ENCODE measurements around the gene MOBP.

DNA sequence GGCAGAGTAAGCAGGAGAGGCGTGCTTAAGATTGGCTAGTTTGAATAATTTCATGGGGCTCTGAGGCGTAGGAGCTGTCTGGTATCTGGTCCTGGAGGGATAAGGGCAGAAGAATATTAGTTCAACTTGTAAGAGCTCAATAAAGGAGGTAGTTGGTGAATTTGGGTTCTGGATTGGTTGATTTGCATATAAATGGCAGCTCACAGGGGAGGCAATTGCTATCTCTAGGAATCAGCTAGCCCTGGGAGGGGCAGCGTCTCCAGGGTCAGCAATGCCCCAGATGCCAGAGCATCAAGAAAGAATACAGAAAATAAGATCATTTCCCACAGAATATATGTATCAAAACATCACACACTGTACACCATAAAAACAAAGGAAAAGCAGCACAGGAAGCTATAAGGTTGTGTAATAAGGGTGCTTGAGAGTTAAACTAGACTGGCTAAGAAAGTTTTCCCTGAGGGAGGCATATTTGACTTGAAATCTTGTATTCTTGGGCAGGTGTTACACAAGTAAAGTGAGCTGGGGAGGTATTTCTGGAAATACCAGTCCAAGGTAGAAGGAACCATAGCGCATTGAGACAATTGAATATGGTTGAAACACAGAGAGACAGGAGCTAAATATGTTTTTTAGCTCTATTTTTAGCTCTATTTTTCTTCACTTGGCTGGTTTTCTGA lies 6.1 kb downstream of the MOBP start:
- TF ChIP-seq, protein P1, sequence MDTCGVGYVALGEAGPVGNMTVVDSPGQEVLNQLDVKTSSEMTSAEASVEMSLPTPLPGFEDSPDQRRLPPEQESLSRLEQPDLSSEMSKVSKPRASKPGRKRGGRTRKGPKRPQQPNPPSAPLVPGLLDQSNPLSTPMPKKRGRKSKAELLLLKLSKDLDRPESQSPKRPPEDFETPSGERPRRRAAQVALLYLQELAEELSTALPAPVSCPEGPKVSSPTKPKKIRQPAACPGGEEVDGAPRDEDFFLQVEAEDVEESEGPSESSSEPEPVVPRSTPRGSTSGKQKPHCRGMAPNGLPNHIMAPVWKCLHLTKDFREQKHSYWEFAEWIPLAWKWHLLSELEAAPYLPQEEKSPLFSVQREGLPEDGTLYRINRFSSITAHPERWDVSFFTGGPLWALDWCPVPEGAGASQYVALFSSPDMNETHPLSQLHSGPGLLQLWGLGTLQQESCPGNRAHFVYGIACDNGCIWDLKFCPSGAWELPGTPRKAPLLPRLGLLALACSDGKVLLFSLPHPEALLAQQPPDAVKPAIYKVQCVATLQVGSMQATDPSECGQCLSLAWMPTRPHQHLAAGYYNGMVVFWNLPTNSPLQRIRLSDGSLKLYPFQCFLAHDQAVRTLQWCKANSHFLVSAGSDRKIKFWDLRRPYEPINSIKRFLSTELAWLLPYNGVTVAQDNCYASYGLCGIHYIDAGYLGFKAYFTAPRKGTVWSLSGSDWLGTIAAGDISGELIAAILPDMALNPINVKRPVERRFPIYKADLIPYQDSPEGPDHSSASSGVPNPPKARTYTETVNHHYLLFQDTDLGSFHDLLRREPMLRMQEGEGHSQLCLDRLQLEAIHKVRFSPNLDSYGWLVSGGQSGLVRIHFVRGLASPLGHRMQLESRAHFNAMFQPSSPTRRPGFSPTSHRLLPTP (IDR thresholded peaks at IDR 0.05; ENCODE audit: borderline replicate concordance, extremely low read depth, insufficient read length): no peak
- TF ChIP-seq EZH2 (IDR thresholded peaks at IDR 0.05; ENCODE audit: borderline replicate concordance, low read depth, low read length): no peak
- TF ChIP-seq SMC3 (conservative IDR thresholded peaks at IDR 0.05; ENCODE audit: insufficient read depth, low read depth, low read length): no peak
- TF ChIP-seq PHF21A (IDR thresholded peaks at IDR 0.05; ENCODE audit: borderline replicate concordance, low read depth): no peak
- TF ChIP-seq ZNF24 (IDR thresholded peaks at IDR 0.05): no peak
- TF ChIP-seq KLF6 (CRISPR knock-in tag; IDR thresholded peaks at IDR 0.05; ENCODE audit: borderline replicate concordance): no peak
- TF ChIP-seq, protein P2, sequence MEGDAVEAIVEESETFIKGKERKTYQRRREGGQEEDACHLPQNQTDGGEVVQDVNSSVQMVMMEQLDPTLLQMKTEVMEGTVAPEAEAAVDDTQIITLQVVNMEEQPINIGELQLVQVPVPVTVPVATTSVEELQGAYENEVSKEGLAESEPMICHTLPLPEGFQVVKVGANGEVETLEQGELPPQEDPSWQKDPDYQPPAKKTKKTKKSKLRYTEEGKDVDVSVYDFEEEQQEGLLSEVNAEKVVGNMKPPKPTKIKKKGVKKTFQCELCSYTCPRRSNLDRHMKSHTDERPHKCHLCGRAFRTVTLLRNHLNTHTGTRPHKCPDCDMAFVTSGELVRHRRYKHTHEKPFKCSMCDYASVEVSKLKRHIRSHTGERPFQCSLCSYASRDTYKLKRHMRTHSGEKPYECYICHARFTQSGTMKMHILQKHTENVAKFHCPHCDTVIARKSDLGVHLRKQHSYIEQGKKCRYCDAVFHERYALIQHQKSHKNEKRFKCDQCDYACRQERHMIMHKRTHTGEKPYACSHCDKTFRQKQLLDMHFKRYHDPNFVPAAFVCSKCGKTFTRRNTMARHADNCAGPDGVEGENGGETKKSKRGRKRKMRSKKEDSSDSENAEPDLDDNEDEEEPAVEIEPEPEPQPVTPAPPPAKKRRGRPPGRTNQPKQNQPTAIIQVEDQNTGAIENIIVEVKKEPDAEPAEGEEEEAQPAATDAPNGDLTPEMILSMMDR (IDR thresholded peaks at IDR 0.05 in 2 of 3, conservative IDR thresholded peaks at IDR 0.05 in 1 of 3; ENCODE audit: insufficient read depth in 2 of 3, low read depth in 1 of 3, low read length in 3 of 3): no peak
- TF ChIP-seq SRSF9 (IDR thresholded peaks at IDR 0.05; ENCODE audit: borderline replicate concordance, low read depth, low read length): no peak
- no peak for TF ChIP-seq KAT7 (CRISPR knock-in tag; IDR thresholded peaks at IDR 0.05; ENCODE audit: borderline replicate concordance)

All from K562 (cell line).